Large intestine (tissue), 3 donors: Measurements from ENCODE around the gene CTSD. TPM values are rescaled to one million over a fixed set of nuclear protein-coding genes. Genes with fewer than 3 reads are reported as not detected.

Experiments used
- DNase-seq, 2 donors: peaks; one replicate each; pipeline versions ENCODE4 v3.0.0 to v3.0.0-alpha.2; 2013
- H3K27ac ChIP-seq: one replicate; pipeline ENCODE4 v1.5.1; 2013; ENCODE audit warnings: low read length
- H3K27me3 ChIP-seq: 2 replicates; pipeline ENCODE4 v1.6.1; 2013; ENCODE audit warnings: low read length; ENCODE audit not compliant: control insufficient read depth, insufficient read depth
- H3K36me3 ChIP-seq: 2 replicates; pipeline ENCODE4 v1.6.1; 2013; ENCODE audit warnings: low read length; ENCODE audit not compliant: control insufficient read depth, insufficient read depth
- H3K4me1 ChIP-seq: one replicate; pipeline ENCODE4 v1.6.1; 2013; ENCODE audit warnings: low read length; ENCODE audit not compliant: control insufficient read depth, insufficient read depth
- H3K4me3 ChIP-seq: one replicate; pipeline ENCODE4 v1.5.1; 2013; ENCODE audit warnings: low read length
- H3K9me3 ChIP-seq: one replicate; pipeline ENCODE4 v1.6.1; 2013; ENCODE audit warnings: mild to moderate bottlenecking, low read depth, low read length, moderate library complexity; ENCODE audit not compliant: control insufficient read depth
- WGBS: methylation state at CpG from one replicate; pipeline ENCODE4 v1.1.5; 2013; ENCODE audit warnings: low lambda C conversion rate; ENCODE audit not compliant: insufficient coverage; 5-methylcytosine and 5-hydroxymethylcytosine counted together
- polyA plus RNA-seq: library from polyadenylated mRNA; unstranded; fragments of 120-200 nt; gene quantifications from one replicate; pipeline ENCODE4 v1.2.1, GENCODE V29; 2013

CTSD gene
- polyA plus RNA-seq, 1 donor, result 341 TPM

DNA sequence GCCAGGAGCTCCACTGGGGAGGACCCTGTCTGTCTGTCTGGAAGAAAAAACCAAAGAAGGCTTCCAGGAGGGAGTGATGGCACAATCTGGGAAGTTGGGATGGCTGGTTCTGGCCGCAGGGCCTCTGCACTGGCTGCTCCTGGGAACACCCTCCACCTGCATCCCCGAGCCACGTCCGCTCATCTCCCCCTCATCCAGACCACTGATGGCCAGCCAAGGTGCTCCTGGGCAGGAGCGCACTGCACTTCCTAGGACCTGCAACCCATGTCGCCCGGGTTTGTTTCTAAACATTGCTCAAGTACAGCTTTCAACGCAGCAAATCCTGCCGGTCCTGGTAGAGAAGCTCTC, 8.4 kb downstream of the CTSD start:
- no CpG with 5 or more reads among the region's 9 CpGs for WGBS
- no peaks in the 10 kb centered on the region for H3K4me1 ChIP-seq
- peaks cover 75% of the 10 kb centered on the region for H3K36me3 ChIP-seq

DNA sequence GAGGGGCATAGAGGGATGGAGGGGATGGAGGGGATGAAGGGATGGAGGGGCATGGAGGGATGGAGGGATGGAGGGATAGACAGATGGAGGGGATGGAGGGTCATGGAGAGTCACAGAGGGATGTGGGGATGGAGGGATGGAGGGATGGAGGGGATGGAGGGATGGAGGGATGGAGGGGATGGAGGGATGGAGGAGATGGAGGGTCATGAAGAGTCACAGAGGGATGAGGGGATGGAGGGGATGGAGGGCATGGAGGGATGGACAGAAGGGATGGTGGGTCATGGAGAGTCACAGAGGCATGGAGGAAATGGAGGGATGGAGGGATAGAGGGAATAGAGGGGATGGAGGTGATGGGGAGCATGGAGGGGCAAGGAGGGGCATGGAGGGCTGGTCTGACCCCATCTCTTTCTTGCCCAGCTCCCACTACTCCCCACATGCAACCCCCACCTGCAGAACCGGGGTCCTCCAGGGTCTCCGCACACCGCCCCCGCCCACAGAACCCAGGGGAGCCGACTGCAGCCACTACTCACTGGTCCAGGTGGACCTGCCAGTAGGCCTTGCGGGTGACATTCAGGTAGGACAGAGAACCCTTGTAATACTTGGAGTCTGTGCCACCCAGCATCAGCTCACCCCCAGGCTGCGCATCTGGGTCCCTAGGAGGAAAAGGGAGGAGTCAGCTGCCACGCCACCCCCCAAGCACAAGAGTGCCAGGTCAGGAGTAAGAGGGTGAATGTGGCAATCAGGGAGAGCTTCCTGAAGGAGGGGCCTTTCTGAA, 9.2 kb downstream of the CTSD start:
- no peak for DNase-seq
- Histone ChIP-seq H3K27me3 (peaks cover 14% of the 10 kb centered on the region), H3K36me3 (peaks cover 68% of the 10 kb centered on the region), H3K4me3 (no peak overlapping the region), H3K27ac (no peak overlapping the region), H3K9me3 (peaks cover 2% of the 10 kb centered on the region), H3K4me1 (no peaks in the 10 kb centered on the region)
- WGBS, result no CpG with 5 or more reads among the region's 8 CpGs

More for the DNA sequence above, 8.4 kb downstream of the CTSD start:
- H3K27ac ChIP-seq, result no peak overlapping the region
- peaks cover 6% of the 10 kb centered on the region for H3K27me3 ChIP-seq
- no peak for DNase-seq
- peaks cover 2% of the 10 kb centered on the region for H3K9me3 ChIP-seq
- H3K4me3 ChIP-seq, result no peak overlapping the region

DNA sequence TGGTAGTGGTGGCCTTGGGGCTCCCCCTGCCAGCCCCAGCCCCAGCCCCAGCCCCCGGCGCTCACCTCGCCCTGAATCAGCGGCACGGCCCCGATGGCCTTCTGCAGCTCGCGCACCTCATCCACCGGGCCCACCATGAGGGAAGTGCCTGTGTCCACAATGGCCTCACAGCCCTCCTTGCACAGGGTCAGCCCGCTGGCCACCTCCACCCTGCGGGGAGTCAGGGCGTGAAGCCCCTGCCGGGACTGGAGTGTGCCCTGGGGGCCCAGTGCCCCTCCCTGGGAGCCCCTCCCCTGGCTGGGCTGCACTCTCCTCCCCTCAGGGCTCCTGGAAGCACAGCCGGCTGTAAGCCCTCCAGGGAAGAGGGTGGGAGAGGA, 9.8 kb downstream of the CTSD start:
- no peaks in the 10 kb centered on the region for H3K4me1 ChIP-seq

DNA sequence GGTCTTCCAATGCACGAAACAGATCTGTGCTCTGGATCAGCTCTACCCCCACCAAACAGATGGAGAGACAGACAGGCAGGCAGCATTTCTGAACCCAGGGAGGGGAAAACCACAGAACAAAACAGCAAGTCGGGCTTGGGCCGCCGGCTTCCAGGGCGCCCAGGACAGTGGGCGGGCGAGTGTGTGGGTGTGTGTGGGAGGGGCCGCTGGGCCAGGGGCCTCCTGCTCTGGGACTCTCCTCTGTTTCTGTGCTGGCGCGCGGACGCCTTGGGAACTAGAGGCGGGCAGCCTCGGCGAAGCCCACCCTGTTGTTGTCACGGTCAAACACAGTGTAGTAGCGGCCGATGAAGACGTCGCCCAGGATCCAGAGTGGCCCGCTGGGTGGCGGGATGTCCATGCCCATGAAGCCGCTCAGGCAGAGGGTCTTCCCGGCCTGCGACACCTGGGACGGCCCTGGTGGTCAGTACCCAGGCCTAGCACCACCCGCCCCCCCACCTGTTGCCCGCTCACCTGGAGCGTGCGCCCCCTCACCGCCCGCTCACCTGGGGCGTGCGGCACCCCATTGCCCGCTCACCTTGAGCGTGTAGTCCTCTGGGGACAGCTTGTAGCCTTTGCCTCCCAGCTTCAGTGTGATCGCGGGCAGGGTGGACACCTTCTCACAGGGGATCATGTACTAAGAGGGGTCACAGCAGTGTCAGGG, 10.3 kb downstream of the CTSD start:
- Histone ChIP-seq H3K4me3 (no peak overlapping the region), H3K27me3 (peaks cover 23% of the 10 kb centered on the region), H3K36me3 (peaks cover 56% of the 10 kb centered on the region), H3K27ac (no peak overlapping the region), H3K9me3 (no peaks in the 10 kb centered on the region), H3K4me1 (no peaks in the 10 kb centered on the region)
- no CpG with 5 or more reads among the region's 38 CpGs for WGBS
- no peak for DNase-seq

More for the DNA sequence above, 9.8 kb downstream of the CTSD start:
- H3K4me3 ChIP-seq, result no peak overlapping the region
- DNase-seq, result no peak
- H3K27me3 ChIP-seq, result peaks cover 19% of the 10 kb centered on the region
- H3K36me3 ChIP-seq, result peaks cover 61% of the 10 kb centered on the region
- H3K9me3 ChIP-seq, result no peaks in the 10 kb centered on the region
- H3K27ac ChIP-seq, result no peak overlapping the region
- whole genome bisulfite sequencing, result no CpG with 5 or more reads among the region's 14 CpGs

DNA sequence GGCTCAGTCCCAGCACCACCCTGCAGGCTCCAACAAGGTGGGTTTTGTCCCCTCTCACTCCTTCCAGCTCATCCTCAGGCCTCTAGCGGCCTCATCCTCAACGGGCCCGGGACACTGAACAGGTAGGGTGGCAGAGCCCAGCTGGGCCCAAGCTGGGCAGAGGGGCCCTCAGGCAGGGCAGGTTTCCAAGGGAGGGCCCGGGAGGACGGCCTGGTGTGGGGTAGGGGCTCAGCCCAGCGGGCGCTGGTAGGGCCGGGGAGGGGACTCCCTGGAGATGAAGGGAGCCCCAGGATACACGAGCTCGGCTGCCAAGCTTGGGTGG, 10.9 kb downstream of the CTSD start:
- peaks cover 51% of the 10 kb centered on the region for H3K36me3 ChIP-seq
- no peak overlapping the region for H3K27ac ChIP-seq
- H3K27me3 ChIP-seq, result peaks cover 28% of the 10 kb centered on the region
- no CpG with 5 or more reads among the region's 10 CpGs for WGBS
- no peaks in the 10 kb centered on the region for H3K4me1 ChIP-seq
- H3K9me3 ChIP-seq, result peaks cover 1% of the 10 kb centered on the region
- no peak for DNase-seq
- no peak overlapping the region for H3K4me3 ChIP-seq

DNA sequence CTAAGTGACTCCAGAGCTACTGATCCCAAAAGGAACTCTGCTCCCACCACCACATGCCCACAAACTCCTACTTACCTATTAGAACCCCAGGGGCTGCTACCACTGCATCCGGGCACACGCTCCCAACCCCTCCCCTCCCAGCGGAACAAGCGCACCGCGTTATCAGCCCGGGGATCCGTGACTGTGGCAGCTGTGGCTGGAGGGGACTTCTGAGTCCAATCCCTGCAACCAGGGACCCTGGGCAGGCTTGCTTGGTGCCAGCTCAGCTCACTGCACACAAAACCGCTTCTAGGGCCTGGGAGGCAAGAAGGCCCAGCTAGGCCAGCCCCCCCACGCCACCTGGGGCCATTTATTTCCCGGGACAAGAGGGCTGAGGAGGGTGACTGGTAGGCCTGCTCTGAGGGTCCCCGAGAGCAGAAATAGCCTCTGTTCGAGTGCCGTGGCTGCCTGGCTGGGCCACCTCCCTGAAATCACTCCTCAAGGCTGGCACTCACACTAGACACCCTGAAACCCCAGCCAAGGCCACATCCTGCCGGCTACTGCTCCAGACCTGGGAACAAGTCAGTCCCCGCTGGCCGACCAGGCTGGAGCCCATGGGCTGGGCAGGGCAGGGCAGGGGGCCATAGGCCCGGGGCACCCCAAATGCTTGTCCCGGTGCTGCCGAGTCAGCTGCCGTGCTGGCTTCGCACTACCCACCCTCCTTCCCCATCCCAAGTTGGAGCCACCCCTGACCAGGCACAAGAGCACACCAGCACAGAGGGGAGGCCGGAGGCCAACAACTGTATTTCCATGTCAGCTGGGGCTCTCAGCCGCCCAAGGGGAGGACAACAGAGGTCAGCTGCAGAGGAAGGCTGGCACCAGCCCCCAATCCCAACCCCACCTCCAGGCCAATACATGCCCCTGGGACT, 11.5 kb downstream of the CTSD start:
- peaks cover 6% of the 10 kb centered on the region for H3K9me3 ChIP-seq
- no peak overlapping the region for H3K4me3 ChIP-seq
- H3K27ac ChIP-seq, result no peak overlapping the region
- WGBS, result no CpG with 5 or more reads among the region's 24 CpGs
- peaks cover 34% of the 10 kb centered on the region for H3K27me3 ChIP-seq
- H3K36me3 ChIP-seq, result peaks cover 45% of the 10 kb centered on the region
- no peaks in the 10 kb centered on the region for H3K4me1 ChIP-seq
- no peak for DNase-seq

DNA sequence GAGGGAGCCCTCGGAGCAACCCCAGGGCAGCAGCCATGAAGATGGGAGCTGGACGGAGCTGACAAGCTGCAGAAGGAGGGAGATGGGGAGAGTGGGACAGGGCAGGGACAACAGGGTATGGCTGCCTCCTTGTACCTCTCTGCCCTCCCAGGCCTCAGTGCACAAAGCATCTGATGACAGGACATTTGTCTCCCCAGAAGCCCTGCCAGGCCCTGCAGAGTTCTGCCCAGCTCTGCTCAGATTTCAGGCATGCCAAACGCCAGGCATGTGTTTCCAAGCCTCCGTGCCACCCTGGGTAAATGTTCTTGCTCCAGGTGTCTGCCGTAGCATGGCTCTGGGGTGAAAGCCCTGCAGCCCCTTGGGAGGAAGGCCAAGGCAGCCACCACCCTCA, 12.2 kb downstream of the CTSD start:
- peaks cover 37% of the 10 kb centered on the region for H3K36me3 ChIP-seq

DNA sequence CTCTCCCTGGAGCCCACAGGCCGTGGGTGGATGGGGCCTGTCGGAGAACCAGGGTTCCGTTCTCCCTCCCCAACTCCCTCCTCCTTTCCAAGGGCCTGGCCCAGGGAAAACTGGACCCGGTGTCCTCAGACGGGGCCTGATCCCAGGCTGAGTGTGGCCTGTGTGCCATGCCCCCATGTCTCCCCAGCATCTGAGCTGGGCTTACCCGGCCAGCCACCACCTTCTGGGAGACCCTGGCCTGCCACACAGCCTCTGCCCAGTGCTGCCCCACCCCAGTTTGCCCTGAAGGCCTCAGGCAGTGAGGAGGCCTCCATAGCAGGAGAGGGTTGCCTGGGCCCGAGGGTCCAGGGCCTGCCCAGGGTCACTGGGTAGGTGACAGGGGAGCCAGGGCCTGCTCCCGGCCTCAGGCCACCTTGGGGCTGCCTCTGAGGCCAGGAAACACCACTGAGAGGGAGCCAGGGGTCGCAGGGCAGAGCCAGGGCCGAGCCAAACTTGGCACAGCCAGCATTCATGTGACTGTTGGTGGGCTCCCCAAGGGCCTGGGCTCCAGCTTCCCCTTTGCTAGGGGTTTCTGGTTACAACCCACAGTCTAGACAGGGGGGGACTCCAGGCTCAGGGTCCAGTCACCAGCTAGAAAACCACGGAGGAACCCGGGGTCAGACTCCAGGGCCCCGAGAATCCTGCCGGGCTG, 12.7 kb downstream of the CTSD start:
- H3K36me3 ChIP-seq, result peaks cover 33% of the 10 kb centered on the region
- no CpG with 5 or more reads among the region's 14 CpGs for WGBS
- H3K4me1 ChIP-seq, result no peaks in the 10 kb centered on the region
- peaks cover 38% of the 10 kb centered on the region for H3K27me3 ChIP-seq
- no peak overlapping the region for H3K4me3 ChIP-seq
- DNase-seq, result no peak
- H3K27ac ChIP-seq, result no peak overlapping the region
- H3K9me3 ChIP-seq, result peaks cover 11% of the 10 kb centered on the region

More for the DNA sequence above, 12.2 kb downstream of the CTSD start:
- DNase-seq, result no peak
- Histone ChIP-seq H3K4me3 (no peak overlapping the region), H3K27ac (no peak overlapping the region), H3K9me3 (peaks cover 9% of the 10 kb centered on the region), H3K4me1 (no peaks in the 10 kb centered on the region), H3K27me3 (peaks cover 38% of the 10 kb centered on the region)
- WGBS, result no CpG with 5 or more reads among the region's 5 CpGs

DNA sequence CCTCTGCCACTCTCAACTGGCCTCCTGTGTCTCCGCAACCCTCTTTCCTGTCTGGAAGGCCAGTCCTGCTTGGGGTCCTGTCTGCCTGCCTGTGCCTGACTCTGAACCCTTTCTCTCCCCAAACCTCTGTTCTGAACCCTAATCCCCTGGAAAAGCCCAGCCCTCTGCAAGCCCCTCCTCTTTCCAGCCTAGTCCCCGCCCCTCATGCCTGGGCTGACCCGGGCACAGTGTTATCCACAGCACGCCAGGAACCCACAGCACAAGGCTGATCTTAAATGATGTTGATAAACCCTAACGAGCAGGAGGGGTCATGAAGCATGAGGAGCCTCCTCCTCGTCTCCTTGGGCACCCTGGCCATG, 13.3 kb downstream of the CTSD start, which contains the start of gene IFITM10:
TSS of gene IFITM10 (minus strand) at position 115 of the 359 bp plus-strand sequence. CDS start 153 bp downstream, outside the sequence.
- H3K4me1 ChIP-seq, result no peaks in the 10 kb centered on the region
- DNase-seq, result no peak

More for the DNA sequence above, 13.3 kb downstream of the CTSD start, which contains the start of gene IFITM10:
- H3K27me3 ChIP-seq, result peaks cover 38% of the 10 kb centered on the region
- no peak within 1 kb of the TSS for H3K4me3 ChIP-seq
- H3K36me3 ChIP-seq, result peaks cover 29% of the 10 kb centered on the region
- no CpG with 5 or more reads among the region's 6 CpGs for WGBS
- H3K27ac ChIP-seq, result no peak within 1 kb of the TSS
- peaks cover 11% of the 10 kb centered on the region for H3K9me3 ChIP-seq
